DOHH2 (cell line): ENCODE measurements around the gene VANGL2.
A peak's percentile ranks its signal among the peaks of the same experiment; 100 is the strongest.

Experiments used
- H3F3A ChIP-seq: fragments of 200-600 bp; sonication (generic), shearing (Covaris generic); 2 replicates; pipeline ENCODE4 v1.6.0; 2016; ENCODE audit warnings: antibody characterized with exemption, mild to moderate bottlenecking; ENCODE audit not compliant: control insufficient read depth, insufficient read depth
- H3K27ac ChIP-seq: fragments of 200-600 bp; sonication (generic); 2 replicates; pipeline ENCODE4 v1.5.1; 2014; ENCODE audit warnings: low read depth, mild to moderate bottlenecking, low read length, moderate library complexity
- H3K27me3 ChIP-seq: fragments of 200-600 bp; sonication (generic); 2 replicates; pipeline ENCODE4 v1.6.1; 2014; ENCODE audit warnings: mild to moderate bottlenecking, low read length, mixed read lengths; ENCODE audit not compliant: control insufficient read depth
- H3K36me3 ChIP-seq: fragments of 200-600 bp; sonication (generic); 2 replicates; pipeline ENCODE4 v1.6.1; 2014; ENCODE audit warnings: mild to moderate bottlenecking, low read length, moderate library complexity, mixed read lengths; ENCODE audit not compliant: control insufficient read depth
- H3K4me1 ChIP-seq: fragments of 200-600 bp; sonication (generic); 2 replicates; pipeline ENCODE4 v1.6.1; 2014; ENCODE audit warnings: mild to moderate bottlenecking, low read length, mixed read lengths; ENCODE audit not compliant: control insufficient read depth
- H3K4me2 ChIP-seq: fragments of 200-600 bp; sonication (generic); 2 replicates; pipeline ENCODE4 v1.6.0; 2014; ENCODE audit warnings: mild to moderate bottlenecking, low read length, moderate library complexity
- H3K4me3 ChIP-seq: fragments of 200-600 bp; sonication (generic); 2 replicates; pipeline ENCODE4 v1.5.1; 2014; ENCODE audit warnings: mild to moderate bottlenecking, low read length, mixed read lengths
- H3K79me2 ChIP-seq: fragments of 200-600 bp; sonication (generic); 2 replicates; pipeline ENCODE4 v1.6.1; 2014; ENCODE audit warnings: mild to moderate bottlenecking, low read length, mixed read lengths; ENCODE audit not compliant: control insufficient read depth
- H3K9me2 ChIP-seq: fragments of 200-600 bp; sonication (generic); replicated peaks from 2 replicates; pipeline ENCODE4 v1.6.1; 2014; ENCODE audit warnings: mild to moderate bottlenecking, low read length, mixed read lengths; ENCODE audit not compliant: control insufficient read depth
- H3K9me3 ChIP-seq: fragments of 200-600 bp; sonication (generic); 2 replicates; pipeline ENCODE4 v1.6.1; 2014; ENCODE audit warnings: antibody characterized with exemption, low read length, mixed read lengths; ENCODE audit not compliant: control insufficient read depth, insufficient read depth
- H4K20me1 ChIP-seq: fragments of 200-600 bp; sonication (generic); 2 replicates; pipeline ENCODE4 v1.6.0; 2014; ENCODE audit warnings: low read depth, mild to moderate bottlenecking, antibody characterized with exemption, low read length, moderate library complexity; ENCODE audit not compliant: control insufficient read depth, insufficient read depth
- CTCF ChIP-seq: fragments of 200-600 bp; sonication (generic); IDR thresholded peaks from one replicate; pipeline ENCODE4 v1.5.1; 2014; ENCODE audit warnings: antibody characterized with exemption, mild to moderate bottlenecking, low read depth, low read length; ENCODE audit not compliant: poor library complexity, severe bottlenecking
- EZH2phosphoT487 ChIP-seq: fragments of 200-600 bp; sonication (generic); IDR thresholded peaks from 2 replicates; pipeline ENCODE4 v1.6.1; 2017; ENCODE audit warnings: borderline replicate concordance, mild to moderate bottlenecking, antibody characterized with exemption, low read length, moderate library complexity, mixed read lengths

VANGL2 gene

GRCh38 chr1:160474392-160475242 is 74.3 kb downstream of the VANGL2 start:
- no peak for TF ChIP-seq CTCF
- no peak for TF ChIP-seq EZH2phosphoT487

More at GRCh38 chr1:160474392-160475242, 74.3 kb downstream of the VANGL2 start:
- Histone ChIP-seq H3K9me2 (no peaks in the 10 kb centered on the region), H3K27me3 (no peaks in the 10 kb centered on the region), H3K36me3 (no peaks in the 10 kb centered on the region), H3K4me1 (peaks cover 42% of the 10 kb centered on the region), H3K79me2 (no peaks in the 10 kb centered on the region), H3F3A (peaks cover 10% of the 10 kb centered on the region), H3K4me3 (peak overlapping the region; percentile 60), H3K9me3 (no peaks in the 10 kb centered on the region), H3K4me2 (peak overlapping the region; percentile 77), H4K20me1 (no peaks in the 10 kb centered on the region), H3K27ac (peak overlapping the region; percentile 66)
